SK-MEL-5 (cell line): ENCODE measurements around the gene OR2H1. TPM values are rescaled to one million over a fixed set of nuclear protein-coding genes. Genes with fewer than 3 reads are reported as not detected.
A peak's percentile ranks its signal among the peaks of the same experiment; 100 is the strongest.

Experiments
- DNase-seq: peaks from one replicate; pipeline ENCODE4 v3.0.0-alpha.2; 2016; ENCODE audit warnings: low read depth, low spot score
- in situ Hi-C: cut with HindIII; loops from 2 replicates; pipeline ENCODE4 v1.10.0; 2016; ENCODE audit warnings: low sequenced_read_pairs, high pct_unique_total_duplicates, low pct_unique_long_range_greater_than_20kb
- total RNA-seq: library from RNA; depleted of rRNA; stranded (reverse); fragments of >200 nt; shearing (Covaris generic); gene quantifications from 2 replicates; pipeline ENCODE4 v1.2.3, GENCODE V29; 2014

OR2H1 gene
- total RNA-seq, 1 experiment from 2014 or later: not detected

- in situ Hi-C loops: no loop called here
- no peak for DNase-seq
These were observed 18.0 kb downstream of the OR2H1 start for GRCh38 chr6:29474996-29475395.

GRCh38 chr6:29477923-29478450 is 21.0 kb downstream of the OR2H1 start:
- in situ Hi-C loops: no loop called here
- DNase-seq: no peak

- no peak for DNase-seq
- in situ Hi-C loops: no loop called here
These were observed 21.8 kb downstream of the OR2H1 start for GRCh38 chr6:29478740-29479139.

- in situ Hi-C loops: no loop called here
These were observed 22.6 kb downstream of the OR2H1 start for GRCh38 chr6:29479560-29479959.

GRCh38 chr6:29483186-29483585 is 26.2 kb downstream of the OR2H1 start:
- no peak for DNase-seq
- in situ Hi-C loops: no loop called here

More at GRCh38 chr6:29479560-29479959, 22.6 kb downstream of the OR2H1 start:
- no peak for DNase-seq

- in situ Hi-C loops: no loop called here
- no peak for DNase-seq
These were observed 26.8 kb downstream of the OR2H1 start for GRCh38 chr6:29483735-29484134.

GRCh38 chr6:29486577-29486976 is 29.6 kb downstream of the OR2H1 start:
- in situ Hi-C loops: no loop called here
- peak; percentile 27 for DNase-seq

GRCh38 chr6:29487131-29487530 is 30.2 kb downstream of the OR2H1 start:
- DNase-seq: no peak
- in situ Hi-C loops: no loop called here

- DNase-seq: no peak
- in situ Hi-C loops: no loop called here
These were observed 30.7 kb downstream of the OR2H1 start, which contains the start of gene MAS1L for GRCh38 chr6:29487660-29488059. Gene MAS1L (minus strand): TSS chr6:29487956. CDS start chr6:29487902, 54 bp downstream.

- in situ Hi-C loops: no loop called here
- no peak for DNase-seq
These were observed 31.9 kb downstream of the OR2H1 start for GRCh38 chr6:29488874-29489273.

GRCh38 chr6:29489286-29489685 is 32.3 kb downstream of the OR2H1 start:
- in situ Hi-C loops: no loop called here
- no peak for DNase-seq

GRCh38 chr6:29490055-29490454 is 33.1 kb downstream of the OR2H1 start:
- in situ Hi-C loops: no loop called here
- no peak for DNase-seq

GRCh38 chr6:29490552-29490951 is 33.6 kb downstream of the OR2H1 start:
- no peak for DNase-seq
- in situ Hi-C loops: no loop called here

GRCh38 chr6:29491574-29491973 is 34.6 kb downstream of the OR2H1 start:
- in situ Hi-C loops: no loop called here
- DNase-seq: no peak

- in situ Hi-C loops: no loop called here
- DNase-seq: no peak
These were observed 36.3 kb downstream of the OR2H1 start for GRCh38 chr6:29493261-29493660.

GRCh38 chr6:29494131-29494530 is 37.2 kb downstream of the OR2H1 start:
- in situ Hi-C loops: no loop called here
- peak; percentile 9 for DNase-seq

- in situ Hi-C loops: no loop called here
- no peak for DNase-seq
These were observed 38.6 kb downstream of the OR2H1 start for GRCh38 chr6:29495571-29495970.

- in situ Hi-C loops: no loop called here
- no peak for DNase-seq
These were observed 40.0 kb downstream of the OR2H1 start for GRCh38 chr6:29496961-29497360.

- in situ Hi-C loops: no loop called here
- no peak for DNase-seq
These were observed 42.7 kb downstream of the OR2H1 start for GRCh38 chr6:29499704-29500103.

- no peak for DNase-seq
- in situ Hi-C loops: no loop called here
These were observed 43.6 kb downstream of the OR2H1 start for GRCh38 chr6:29500594-29500993.
